ENCODE measurements around the gene DTX4. TPM values are rescaled to one million over a fixed set of nuclear protein-coding genes. Genes with fewer than 3 reads are reported as not detected.
A peak's percentile ranks its signal among the peaks of the same experiment; 100 is the strongest.

Gene DTX4
- total and polyA plus RNA-seq, 2 of the 4 experiments (the other 2 are of a cell fraction) = 2.7 to 3.0 TPM

DNA sequence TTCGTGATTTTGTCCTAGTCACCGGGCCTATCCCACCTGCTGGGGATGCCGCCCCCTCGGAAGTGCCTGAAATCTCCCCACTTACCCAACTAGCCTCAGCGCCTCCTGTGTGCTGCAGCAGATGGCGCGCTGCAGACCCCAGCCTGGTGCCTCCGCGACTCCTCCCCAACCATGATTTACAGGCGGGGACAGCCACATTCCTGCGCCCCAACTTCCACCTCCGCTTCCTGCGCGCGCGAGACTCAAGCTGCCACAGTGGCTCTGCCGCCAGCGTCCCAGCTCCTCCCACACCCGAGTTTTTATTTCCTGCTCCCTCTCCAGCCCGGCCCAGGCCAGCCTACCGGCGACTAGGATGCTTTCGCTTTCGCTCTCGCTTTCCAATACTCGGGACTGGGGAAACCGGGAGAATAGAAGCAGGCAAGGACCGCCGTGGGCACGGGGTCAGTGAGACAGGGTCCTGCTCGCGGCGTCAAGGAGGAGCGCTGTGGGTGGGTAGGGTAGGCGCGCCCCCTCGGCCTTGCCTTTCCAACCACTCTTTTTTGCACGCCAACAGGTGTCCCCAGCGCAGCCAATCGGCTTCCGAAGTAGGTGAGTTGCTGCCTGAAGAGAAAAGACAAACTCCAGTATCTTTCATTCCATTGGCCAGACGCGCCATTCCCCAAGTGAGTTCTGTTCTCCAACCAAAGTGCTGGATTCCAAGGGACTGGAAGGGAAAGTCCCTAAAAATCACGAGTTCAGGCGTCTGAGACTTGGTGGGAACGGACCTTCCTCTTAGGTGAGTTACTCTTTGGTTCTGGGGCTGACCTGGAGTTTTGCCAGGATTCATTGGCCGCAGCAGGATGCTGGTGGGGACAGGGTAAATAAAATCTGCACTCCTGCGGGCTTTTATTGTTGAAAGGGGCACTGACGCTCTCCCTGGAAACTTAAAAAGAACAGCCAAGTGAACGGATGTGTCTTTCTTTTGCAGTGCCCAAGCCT lies 29.1 kb upstream of the DTX4 start, which contains the start of gene FAM111A:
Gene FAM111A, plus strand, starts transcription at position 327 of the 978 bp plus-strand sequence. CDS start 6,017 bp downstream, outside the sequence.
- H3K4me2 ChIP-seq (ENCODE audit: low read depth, low read length) = peak within 1 kb of the TSS; percentile 90
- no peaks in the 10 kb centered on the region for H3K9me3 ChIP-seq (ENCODE audit: control insufficient read depth, insufficient read depth, low read length)
- peak within 1 kb of the TSS; percentile 64 for H2BK20ac ChIP-seq (ENCODE audit: low read depth, low read length)
- in situ Hi-C loops (cut with MboI; ENCODE audit: low sequenced_read_pairs) (no loop called here), intact Hi-C loops (cut with micrococcal nuclease) (loop anchor here (2.0 to 5.0 kb wide), 2 partner anchors 36 to 566 kb away; partner anchors contain the start of genes FAM111B, LPXN and ZFP91), dilution Hi-C loops (cut with HindIII; ENCODE audit: low sequenced_read_pairs, unreplicated experiment) (no loop called here)
- peak within 1 kb of the TSS; percentile 87 for H2BK120ac ChIP-seq (ENCODE audit: low read depth, low read length)
- peak within 1 kb of the TSS; percentile 82 for H3K4me3 ChIP-seq (ENCODE audit: insufficient read depth, low read depth, low read length)
- TSS peak; percentile 59 for BruUV-seq (replicated peaks)
- H3K9ac ChIP-seq (ENCODE audit: low read depth, low read length) = peak within 1 kb of the TSS; percentile 88
- H3K56ac ChIP-seq (ENCODE audit: extremely low read depth, insufficient read depth, low read length) = peak within 1 kb of the TSS; percentile 77
- WGBS, 2 experiments (ENCODE audit: extremely low coverage in 2 of 2, insufficient read length in 1 of 2) = 0% methylated on average over 2 of the region's 50 CpGs; no CpG with 5 or more reads in 1 of the 2 experiments
- peak within 1 kb of the TSS; percentile 43; the same call in 1 of the 3 replicates for H2BK15ac ChIP-seq (ENCODE audit: low read depth, low read length)
- H3K4ac ChIP-seq (ENCODE audit: low read depth, low read length) = peak within 1 kb of the TSS; percentile 79
- TF ChIP-seq RAD21 (IDR thresholded peaks at IDR 0.05; ENCODE audit: low read length) = 0 out of 2 replicates have a peak, but pooled peaks have one; percentile 7
- no peak for TF ChIP-seq RCOR1 (IDR thresholded peaks at IDR 0.05; ENCODE audit: insufficient replicate concordance, low read length)
- TF ChIP-seq, protein P1, sequence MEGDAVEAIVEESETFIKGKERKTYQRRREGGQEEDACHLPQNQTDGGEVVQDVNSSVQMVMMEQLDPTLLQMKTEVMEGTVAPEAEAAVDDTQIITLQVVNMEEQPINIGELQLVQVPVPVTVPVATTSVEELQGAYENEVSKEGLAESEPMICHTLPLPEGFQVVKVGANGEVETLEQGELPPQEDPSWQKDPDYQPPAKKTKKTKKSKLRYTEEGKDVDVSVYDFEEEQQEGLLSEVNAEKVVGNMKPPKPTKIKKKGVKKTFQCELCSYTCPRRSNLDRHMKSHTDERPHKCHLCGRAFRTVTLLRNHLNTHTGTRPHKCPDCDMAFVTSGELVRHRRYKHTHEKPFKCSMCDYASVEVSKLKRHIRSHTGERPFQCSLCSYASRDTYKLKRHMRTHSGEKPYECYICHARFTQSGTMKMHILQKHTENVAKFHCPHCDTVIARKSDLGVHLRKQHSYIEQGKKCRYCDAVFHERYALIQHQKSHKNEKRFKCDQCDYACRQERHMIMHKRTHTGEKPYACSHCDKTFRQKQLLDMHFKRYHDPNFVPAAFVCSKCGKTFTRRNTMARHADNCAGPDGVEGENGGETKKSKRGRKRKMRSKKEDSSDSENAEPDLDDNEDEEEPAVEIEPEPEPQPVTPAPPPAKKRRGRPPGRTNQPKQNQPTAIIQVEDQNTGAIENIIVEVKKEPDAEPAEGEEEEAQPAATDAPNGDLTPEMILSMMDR (conservative IDR thresholded peaks at IDR 0.05; ENCODE audit: low read depth, low read length) = peak; percentile 38
- peak; percentile 40; the same call in 1 of the 2 replicates for TF ChIP-seq RFX5 (IDR thresholded peaks at IDR 0.05; ENCODE audit: low read depth, low read length)
- 0 out of 2 replicates have a peak, but pooled peaks have one; percentile 13 for TF ChIP-seq MXI1 (IDR thresholded peaks at IDR 0.05; ENCODE audit: borderline replicate concordance, low read depth, low read length)
- peak within 1 kb of the TSS; percentile 68 for H3K23ac ChIP-seq (ENCODE audit: low read depth, low read length)
- peaks cover 6% of the 10 kb centered on the region for H3K4me1 ChIP-seq (ENCODE audit: control insufficient read depth, insufficient read depth, low read length)
- H3K9me1 ChIP-seq (ENCODE audit: insufficient read depth, low read length) = peaks cover 4% of the 10 kb centered on the region; the same call in 1 of the 2 replicates
- H3K27me3 ChIP-seq (ENCODE audit: control insufficient read depth, insufficient read depth, low read length) = no peaks in the 10 kb centered on the region
- H2AFZ ChIP-seq (replicated peaks; ENCODE audit: low read length, poor library complexity) = peak within 1 kb of the TSS; percentile 91
- ATAC-seq (ENCODE audit: low read depth) = peak; percentile 90
- CTCF ChIA-PET = interaction anchor here (0.9 to 2.3 kb wide), 6 partner anchors 15 to 216 kb away, joined by 3 to 14 read pairs (median 4); no protein-coding TSS in a partner anchor
- H2AK9ac ChIP-seq (replicated peaks; ENCODE audit: low read depth, low read length, poor library complexity) = peak within 1 kb of the TSS; percentile 71
- DNase-seq = peak; percentile 86
- peaks cover 9 to 21% of the 10 kb centered on the region in 2 experiments for H3K79me1 ChIP-seq (ENCODE audit: low read depth in 1 of 2, low read length in 2 of 2)
- H4K8ac ChIP-seq (ENCODE audit: low read depth in 2 of 2, low read length in 2 of 2) = peak within 1 kb of the TSS; percentile 66 to 82
- peak within 1 kb of the TSS; percentile 53 for H4K5ac ChIP-seq (ENCODE audit: low read depth, low read length)
- H3K14ac ChIP-seq (replicated peaks; ENCODE audit: low read depth, low read length) = peak within 1 kb of the TSS; percentile 62
- peak within 1 kb of the TSS; percentile 37 for H3K18ac ChIP-seq (ENCODE audit: low read depth, low read length)
- H4K91ac ChIP-seq (ENCODE audit: insufficient read depth, low read depth, low read length) = peak within 1 kb of the TSS; percentile 58
- H2BK5ac ChIP-seq (ENCODE audit: low read depth, low read length, poor library complexity, severe bottlenecking) = peak within 1 kb of the TSS; percentile 80
- POLR2A ChIA-PET (ENCODE audit: unreplicated experiment) = interaction anchor here (0.6 to 1.0 kb wide), 4 partner anchors 16 to 1923 kb away, joined by 3 to 7 read pairs (median 6); no protein-coding TSS in a partner anchor
- H3K27ac ChIP-seq (ENCODE audit: insufficient read depth, low read length) = peak within 1 kb of the TSS; percentile 82
- no peaks in the 10 kb centered on the region; the same call in 1 of the 2 replicates for H3K36me3 ChIP-seq (ENCODE audit: control insufficient read depth, insufficient read depth, low read length)
- no peaks in the 10 kb centered on the region for H4K20me1 ChIP-seq (ENCODE audit: insufficient read depth, low read length)
- H2AK5ac ChIP-seq (ENCODE audit: low read depth, low read length) = peak within 1 kb of the TSS; percentile 20
